Neural cell (in vitro differentiated cells): ENCODE data around the gene LCOR. TPM values are rescaled to one million over a fixed set of nuclear protein-coding genes. Genes with fewer than 3 reads are reported as not detected.

Source experiments
- H2AFZ ChIP-seq: fragments of 200-600, 300-800 bp; sonication (generic), shearing (Covaris generic); 2 replicates; pipeline ENCODE4 v1.6.0; 2014; ENCODE audit warnings: low read depth, mild to moderate bottlenecking, antibody characterized with exemption, low read length, moderate library complexity
- H3F3A ChIP-seq: fragments of 200-600 bp; shearing (Covaris generic); 2 replicates; pipeline ENCODE4 v1.6.1; 2016; ENCODE audit warnings: mild to moderate bottlenecking, moderate library complexity, mixed read lengths, antibody characterized with exemption, low read length; ENCODE audit not compliant: insufficient read depth, poor library complexity, severe bottlenecking
- H3K27ac ChIP-seq: fragments of 200-600, 300-800 bp; sonication (generic), shearing (Covaris generic); 2 replicates; pipeline ENCODE4 v1.5.1; 2014; ENCODE audit warnings: mild to moderate bottlenecking, low read length, moderate library complexity
- H3K27me3 ChIP-seq: fragments of 300-800, 200-600 bp; sonication (generic), shearing (Covaris generic); 2 replicates; pipeline ENCODE4 v1.6.0; 2014; ENCODE audit warnings: mild to moderate bottlenecking, low read depth, low read length, moderate library complexity; ENCODE audit not compliant: insufficient read depth
- H3K36me3 ChIP-seq: fragments of 300-800, 200-600 bp; sonication (generic), shearing (Covaris generic); 2 replicates; pipeline ENCODE4 v1.5.1; 2014; ENCODE audit warnings: mild to moderate bottlenecking, antibody characterized with exemption, low read length, moderate library complexity; ENCODE audit not compliant: insufficient read depth
- H3K4me2 ChIP-seq: fragments of 300-800, 200-600 bp; sonication (generic), shearing (Covaris generic); 2 replicates; pipeline ENCODE4 v1.6.0; 2014; ENCODE audit warnings: mild to moderate bottlenecking, low read length
- H3K4me3 ChIP-seq: fragments of 300-800, 200-600 bp; sonication (generic), shearing (Covaris generic); 2 replicates; pipeline ENCODE4 v1.5.1; 2014; ENCODE audit warnings: mild to moderate bottlenecking, low read length, moderate library complexity
- H3K79me2 ChIP-seq: fragments of 200-600 bp; shearing (Covaris generic); replicated peaks from 2 replicates; pipeline ENCODE4 v1.6.0; 2014; ENCODE audit warnings: mild to moderate bottlenecking, low read length, moderate library complexity; ENCODE audit not compliant: insufficient read depth
- H3K9ac ChIP-seq: fragments of 300-800, 200-600 bp; sonication (generic), shearing (Covaris generic); 2 replicates; pipeline ENCODE4 v1.6.1; 2016; ENCODE audit warnings: mild to moderate bottlenecking, low read length, mixed read lengths
- H3K9me2 ChIP-seq: fragments of 200-600 bp; shearing (Covaris generic); 2 replicates; pipeline ENCODE4 v1.6.1; 2016; ENCODE audit warnings: mild to moderate bottlenecking, low read length, mixed read lengths; ENCODE audit not compliant: insufficient read depth
- H3K9me3 ChIP-seq: fragments of 200-600, 300-800 bp; sonication (generic), shearing (Covaris generic); 2 replicates; pipeline ENCODE4 v1.6.1; 2016; ENCODE audit warnings: mild to moderate bottlenecking, mixed run types, low read length, moderate library complexity, mixed read lengths
- H4K20me1 ChIP-seq: fragments of 200-600 bp; shearing (Covaris generic); 2 replicates; pipeline ENCODE4 v1.6.1; 2016; ENCODE audit warnings: mild to moderate bottlenecking, mixed run types; ENCODE audit not compliant: insufficient read depth
- CTCF ChIP-seq: fragments of 450-650 bp; IDR thresholded peaks from 2 replicates; pipeline ENCODE4 v1.5.1; 2014; ENCODE audit warnings: antibody characterized with exemption, mild to moderate bottlenecking, moderate library complexity; ENCODE audit not compliant: poor library complexity, severe bottlenecking
- EP300 ChIP-seq: fragments of 450-650 bp; conservative IDR thresholded peaks from 2 replicates; pipeline ENCODE4 v1.6.1; 2014; ENCODE audit warnings: antibody characterized with exemption, mild to moderate bottlenecking, moderate library complexity; ENCODE audit not compliant: poor library complexity, severe bottlenecking
- EZH2 ChIP-seq: fragments of 200-600, 300-800 bp; shearing (Covaris generic), sonication (generic); IDR thresholded peaks from 2 replicates; pipeline ENCODE4 v1.6.1; 2014; ENCODE audit warnings: antibody characterized with exemption, low read length, borderline replicate concordance, mild to moderate bottlenecking; ENCODE audit not compliant: insufficient read depth, poor library complexity, severe bottlenecking
- MXI1 ChIP-seq: fragments of 450-650 bp; conservative IDR thresholded peaks from 2 replicates; pipeline ENCODE4 v1.6.1; 2014; ENCODE audit warnings: antibody characterized with exemption, mild to moderate bottlenecking; ENCODE audit not compliant: poor library complexity, severe bottlenecking
- POLR2AphosphoS5 ChIP-seq: IDR thresholded peaks from 2 replicates; pipeline ENCODE4 v1.6.1; 2012
- RAD21 ChIP-seq: fragments of 450-650 bp; conservative IDR thresholded peaks from 2 replicates; pipeline ENCODE4 v1.6.1; 2014; ENCODE audit warnings: antibody characterized with exemption, mild to moderate bottlenecking, moderate library complexity
- REST ChIP-seq: IDR thresholded peaks from 2 replicates; pipeline ENCODE4 v1.6.1; 2012; ENCODE audit warnings: borderline replicate concordance
- SMC3 ChIP-seq: fragments of 450-650 bp; conservative IDR thresholded peaks from 2 replicates; pipeline ENCODE4 v1.6.1; 2014; ENCODE audit warnings: antibody characterized with exemption, mild to moderate bottlenecking, moderate library complexity; ENCODE audit not compliant: poor library complexity
- TAF1 ChIP-seq: IDR thresholded peaks from 2 replicates; pipeline ENCODE4 v1.6.1; 2012; ENCODE audit warnings: low read depth
- polyA plus RNA-seq: library from polyadenylated mRNA; depleted of rRNA; stranded (reverse); fragments of >200 nt; gene quantifications from 2 replicates; pipeline ENCODE4 v1.2.3, GENCODE V29; 2014

The LCOR gene
- polyA plus RNA-seq, 1 donor from 2014 or later: 61.1 TPM

DNA sequence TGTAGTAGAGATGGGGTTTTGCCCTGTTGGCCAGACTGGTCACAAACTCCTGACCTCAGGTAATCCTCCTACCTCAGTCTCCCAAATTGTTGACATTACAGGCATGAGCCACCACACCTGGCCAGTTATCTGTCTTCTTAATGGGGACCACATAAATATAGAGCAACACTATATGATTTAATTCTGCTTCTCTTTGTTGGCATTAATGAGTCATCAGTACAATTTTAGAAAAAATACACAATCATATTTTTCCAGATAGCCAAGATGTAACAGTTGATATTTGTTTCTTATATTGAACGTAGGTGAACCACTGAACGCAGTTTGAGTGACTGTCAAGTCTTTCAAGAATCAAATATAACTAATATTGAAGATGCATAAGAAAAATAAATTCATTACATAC is 48.5 kb downstream of the LCOR start:
- H4K20me1 ChIP-seq: no peaks in the 10 kb centered on the region
- H3F3A ChIP-seq: no peaks in the 10 kb centered on the region
- H3K9me2 ChIP-seq: no peaks in the 10 kb centered on the region
- H3K79me2 ChIP-seq: peaks cover 79% of the 10 kb centered on the region
- H2AFZ ChIP-seq: no peak overlapping the region
- TF ChIP-seq CTCF (no peak), RAD21 (no peak), SMC3 (no peak), EP300 (no peak), REST (no peak), TAF1 (no peak), POLR2AphosphoS5 (no peak), MXI1 (no peak)
- no peaks in the 10 kb centered on the region for H3K9me3 ChIP-seq
- H3K27me3 ChIP-seq: no peaks in the 10 kb centered on the region
- H3K36me3 ChIP-seq: no peaks in the 10 kb centered on the region
- H3K4me3 ChIP-seq: no peak overlapping the region
- no peak overlapping the region for H3K4me2 ChIP-seq
- H3K27ac ChIP-seq: no peak overlapping the region
- H3K9ac ChIP-seq: no peak overlapping the region

- no peak for TF ChIP-seq MXI1
- no peak for TF ChIP-seq EP300
- no peak for TF ChIP-seq CTCF
- no peak for TF ChIP-seq REST
- no peak for TF ChIP-seq POLR2AphosphoS5
- TF ChIP-seq RAD21: no peak
- TF ChIP-seq TAF1: no peak
- TF ChIP-seq SMC3: no peak
- no peak for TF ChIP-seq EZH2
- no peaks in the 10 kb centered on the region for H3K9me2 ChIP-seq
- no peak overlapping the region for H3K4me3 ChIP-seq
- H3K4me2 ChIP-seq: no peak overlapping the region
- no peaks in the 10 kb centered on the region for H3F3A ChIP-seq
- H3K9ac ChIP-seq: no peak overlapping the region
- no peaks in the 10 kb centered on the region for H3K27me3 ChIP-seq
- peaks cover 5% of the 10 kb centered on the region for H3K36me3 ChIP-seq
- peaks cover 83% of the 10 kb centered on the region for H3K79me2 ChIP-seq
- no peak overlapping the region for H2AFZ ChIP-seq
- no peak overlapping the region for H3K27ac ChIP-seq
- no peaks in the 10 kb centered on the region for H4K20me1 ChIP-seq
- peaks cover 5% of the 10 kb centered on the region for H3K9me3 ChIP-seq
Observed at GRCh38 chr10:96889415-96890171, 57.5 kb downstream of the LCOR start.
